ENCODE results near the gene ANKMY1. TPM values are rescaled to one million over a fixed set of nuclear protein-coding genes. Genes with fewer than 3 reads are reported as not detected.

ANKMY1 gene
- total RNA-seq, 4 donors from 2014 or later: 7.0 to 12.0 (median 8.9) TPM

- Histone ChIP-seq H3K27ac (no peak overlapping the region), H3K4me3 (no peak overlapping the region), H3K36me3 (peaks cover 0 to 45% of the 10 kb centered on the region in 2 donors), H3K4me1 (peaks cover 4 to 56% (median 36%) of the 10 kb centered on the region in 3 donors), H3K27me3 (no peaks in the 10 kb centered on the region), H3K9me3 (no peaks in the 10 kb centered on the region)
- ATAC-seq: no peak
- TF ChIP-seq CTCF (IDR thresholded peaks at IDR 0.05): no peak
- 40 to 80% methylated on average over 1 to 3 of the region's 11 CpGs for WGBS, 2 donors (ENCODE audit: low coverage in 1 of 2)
Measured at GRCh38 chr2:240570531-240571313, 12.9 kb upstream of the ANKMY1 start.

GRCh38 chr2:240569998-240570530 is 12.3 kb upstream of the ANKMY1 start:
- Histone ChIP-seq H3K36me3 (peaks cover 0 to 39% of the 10 kb centered on the region in 2 donors), H3K9me3 (no peaks in the 10 kb centered on the region), H3K4me1 (peaks cover 4 to 63% (median 38%) of the 10 kb centered on the region in 3 donors), H3K27ac (peak overlapping the region in 1 of 4 donors; percentile 88), H3K27me3 (no peaks in the 10 kb centered on the region), H3K4me3 (peak overlapping the region in 1 of 2 donors; percentile 68)
- TF ChIP-seq EP300 (IDR thresholded peaks at IDR 0.05): no peak
- no peak for TF ChIP-seq POLR2AphosphoS5 (IDR thresholded peaks at IDR 0.05)
- TF ChIP-seq CTCF (IDR thresholded peaks at IDR 0.05): no peak
- TF ChIP-seq POLR2A (IDR thresholded peaks at IDR 0.05): no peak
- WGBS, 2 donors (ENCODE audit: low coverage in 1 of 2): 83% methylated on average over 1 of the region's 15 CpGs; no CpG with 5 or more reads in 1 of the 2 donors
- no peak for ATAC-seq

GRCh38 chr2:240569523-240569997 is 11.8 kb upstream of the ANKMY1 start:
- WGBS, 2 donors (ENCODE audit: low coverage in 1 of 2): 100% methylated on average over 3 of the region's 9 CpGs; no CpG with 5 or more reads in 1 of the 2 donors
- TF ChIP-seq EP300 (IDR thresholded peaks at IDR 0.05) (no peak), POLR2AphosphoS5 (IDR thresholded peaks at IDR 0.05) (no peak), POLR2A (IDR thresholded peaks at IDR 0.05) (no peak), CTCF (IDR thresholded peaks at IDR 0.05) (no peak)
- Histone ChIP-seq H3K27ac (peak overlapping the region in 3 of 4 donors; percentile 88 to 99 (median 97)), H3K9me3 (no peaks in the 10 kb centered on the region), H3K36me3 (peaks cover 0 to 34% of the 10 kb centered on the region in 2 donors), H3K4me1 (peaks cover 4 to 68% (median 38%) of the 10 kb centered on the region in 3 donors), H3K4me3 (peak overlapping the region; percentile 62 to 68), H3K27me3 (no peaks in the 10 kb centered on the region)
- ATAC-seq: no peak

- Histone ChIP-seq H3K4me3 (peak overlapping the region; percentile 62 to 68), H3K4me1 (peaks cover 4 to 72% (median 38%) of the 10 kb centered on the region in 3 donors), H3K36me3 (peaks cover 0 to 27% of the 10 kb centered on the region in 2 donors), H3K27me3 (no peaks in the 10 kb centered on the region), H3K9me3 (no peaks in the 10 kb centered on the region), H3K27ac (peak overlapping the region; percentile 22 to 99 (median 92))
- ATAC-seq: peak; percentile 67
- TF ChIP-seq EP300 (IDR thresholded peaks at IDR 0.05): no peak
- no peak for TF ChIP-seq CTCF (IDR thresholded peaks at IDR 0.05)
- TF ChIP-seq POLR2AphosphoS5 (IDR thresholded peaks at IDR 0.05): peak; percentile 8
- peak in 1 of 2 donors; percentile 35 for TF ChIP-seq POLR2A (IDR thresholded peaks at IDR 0.05)
- WGBS, 2 donors (ENCODE audit: low coverage in 1 of 2): no CpG with 5 or more reads among the region's 93 CpGs
Measured at GRCh38 chr2:240568678-240569522, 11.1 kb upstream of the ANKMY1 start.
